DMS53 treated with DMSO at 0.1 percent for 48 hours (cell line): Measurements from ENCODE around the gene STEAP2.

Source experiments
- DNase-seq: peaks from one replicate; lab custom pipeline; 2025; ENCODE audit not compliant: unreplicated experiment; lab: John Stamatoyannopoulos, UW

STEAP2 gene

GRCh38 chr7:90192876-90193750 is 18.4 kb upstream of the STEAP2 start:
- DNase-seq: no peak

GRCh38 chr7:90194911-90195809 is 16.4 kb upstream of the STEAP2 start:
- DNase-seq: no peak

GRCh38 chr7:90201500-90202195 is 9.9 kb upstream of the STEAP2 start:
- DNase-seq: no peak

- DNase-seq: no peak
Measured at GRCh38 chr7:90207956-90208355, 3.6 kb upstream of the STEAP2 start.

GRCh38 chr7:90209776-90210175 is 1.8 kb upstream of the STEAP2 start:
- no peak for DNase-seq

- DNase-seq: no peak
Measured at GRCh38 chr7:90210475-90210874, 1.1 kb upstream of the STEAP2 start.

- DNase-seq: no peak
Measured at GRCh38 chr7:90210981-90211380, 559 bp upstream of the STEAP2 start.

- DNase-seq: no peak
Measured at GRCh38 chr7:90212149-90212495, 582 bp downstream of the STEAP2 start.

DNA sequence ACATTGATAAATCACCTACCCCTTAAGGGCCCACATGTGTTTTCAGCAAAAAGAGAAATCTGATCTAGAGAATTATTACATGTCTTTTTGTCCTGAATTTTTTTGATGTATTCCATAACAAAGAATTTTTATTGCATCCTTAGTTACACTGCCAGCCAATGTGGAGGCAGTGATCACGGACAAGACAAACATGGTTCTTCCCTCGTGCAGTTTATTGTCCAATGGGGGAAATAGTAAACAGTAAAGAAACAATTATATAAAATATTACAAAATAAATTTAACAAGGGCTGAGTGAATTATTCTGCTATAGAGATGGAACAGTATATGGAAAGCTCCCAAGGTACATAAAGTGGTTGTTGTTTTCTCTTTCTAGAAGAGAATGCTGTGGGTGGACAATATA is 2.0 kb downstream of the STEAP2 start:
- no peak for DNase-seq

- DNase-seq: no peak
Measured at GRCh38 chr7:90216080-90216674, 4.6 kb downstream of the STEAP2 start.

GRCh38 chr7:90216771-90217170 is 5.2 kb downstream of the STEAP2 start:
- no peak for DNase-seq

DNA sequence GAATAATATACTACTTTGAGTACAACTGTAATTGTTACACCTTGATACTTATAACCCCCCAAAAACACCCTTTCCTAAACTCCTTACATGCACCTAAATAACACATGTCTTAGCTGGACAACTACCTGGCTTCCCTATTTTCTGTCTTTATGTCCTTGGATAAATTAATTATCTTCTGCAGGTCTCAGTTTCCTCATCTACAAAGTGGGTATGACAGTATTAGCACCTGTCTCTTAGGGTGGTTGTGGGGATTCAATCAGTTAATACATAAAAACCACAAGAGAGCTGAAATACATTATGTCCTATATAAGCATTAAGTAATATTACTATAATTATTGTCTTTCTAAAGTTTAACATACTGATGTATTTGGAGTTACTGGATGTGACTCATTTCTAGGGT is 10.8 kb downstream of the STEAP2 start:
- DNase-seq: no peak

DNA sequence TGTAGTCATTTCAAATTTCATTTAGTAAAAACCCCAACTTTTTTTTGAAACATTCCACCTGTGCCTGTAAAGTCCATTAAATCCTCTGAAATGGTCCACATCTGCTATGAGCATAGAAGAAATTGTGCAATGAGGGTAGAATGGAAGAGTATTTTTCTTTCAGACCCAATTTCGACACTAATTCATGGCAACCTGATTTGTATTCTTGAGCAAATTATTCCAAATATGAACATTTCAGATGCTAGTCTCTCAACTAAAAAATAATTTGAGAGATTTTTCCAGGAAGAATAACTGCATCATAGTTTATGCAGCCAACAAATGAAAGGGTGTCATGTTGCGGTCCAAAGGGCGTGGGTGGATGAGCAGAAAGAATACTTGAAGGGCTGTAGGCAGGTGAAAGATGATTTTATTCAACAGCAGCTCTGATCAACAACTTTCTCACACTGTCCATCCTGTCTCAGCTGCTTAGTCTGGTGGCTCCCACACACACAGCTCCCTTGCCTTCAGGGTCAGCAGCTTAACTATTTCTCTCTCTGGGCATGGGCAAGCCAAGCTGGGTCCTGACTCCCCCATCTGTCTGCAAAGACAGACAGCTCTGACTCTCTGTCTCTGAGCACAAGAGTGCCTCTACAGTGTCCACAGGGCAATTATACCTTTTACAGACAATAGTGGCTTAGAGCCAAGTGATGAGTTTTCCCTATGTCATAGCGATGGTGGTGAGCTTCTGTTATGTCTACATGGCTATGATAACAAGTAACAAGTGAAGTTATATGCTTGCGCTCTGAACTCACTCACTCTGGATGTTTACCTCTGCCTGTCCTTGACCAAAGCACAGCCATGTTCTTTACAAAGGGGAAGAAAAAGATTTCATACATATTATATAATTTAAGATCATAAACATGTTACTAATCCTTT is 11.5 kb downstream of the STEAP2 start:
- DNase-seq: no peak

GRCh38 chr7:90224195-90224594 is 12.7 kb downstream of the STEAP2 start:
- no peak for DNase-seq

DNA sequence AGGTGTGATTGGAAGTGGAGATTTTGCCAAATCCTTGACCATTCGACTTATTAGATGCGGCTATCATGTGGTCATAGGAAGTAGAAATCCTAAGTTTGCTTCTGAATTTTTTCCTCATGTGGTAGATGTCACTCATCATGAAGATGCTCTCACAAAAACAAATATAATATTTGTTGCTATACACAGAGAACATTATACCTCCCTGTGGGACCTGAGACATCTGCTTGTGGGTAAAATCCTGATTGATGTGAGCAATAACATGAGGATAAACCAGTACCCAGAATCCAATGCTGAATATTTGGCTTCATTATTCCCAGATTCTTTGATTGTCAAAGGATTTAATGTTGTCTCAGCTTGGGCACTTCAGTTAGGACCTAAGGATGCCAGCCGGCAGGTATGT is 13.6 kb downstream of the STEAP2 start:
- DNase-seq: no peak

DNA sequence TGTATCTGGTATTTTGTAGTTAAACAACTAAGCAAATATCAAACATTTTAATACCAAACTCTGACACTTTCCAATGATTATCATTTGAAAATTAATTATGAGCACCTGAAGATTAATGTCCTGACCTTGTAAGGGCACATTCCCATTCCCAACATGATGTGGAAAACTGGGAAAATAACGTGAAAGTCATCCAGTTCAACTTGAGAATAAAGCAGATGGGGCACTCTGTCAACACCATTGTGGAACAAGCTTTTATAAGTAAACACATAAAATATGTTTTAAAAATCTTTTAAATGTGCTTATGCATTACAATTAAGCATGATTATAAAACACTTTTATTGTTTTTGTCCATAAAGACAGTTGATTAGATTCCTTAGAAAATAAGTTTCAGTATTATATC is 14.1 kb downstream of the STEAP2 start:
- DNase-seq: no peak

GRCh38 chr7:90227259-90227658 is 15.7 kb downstream of the STEAP2 start:
- no peak for DNase-seq

DNA sequence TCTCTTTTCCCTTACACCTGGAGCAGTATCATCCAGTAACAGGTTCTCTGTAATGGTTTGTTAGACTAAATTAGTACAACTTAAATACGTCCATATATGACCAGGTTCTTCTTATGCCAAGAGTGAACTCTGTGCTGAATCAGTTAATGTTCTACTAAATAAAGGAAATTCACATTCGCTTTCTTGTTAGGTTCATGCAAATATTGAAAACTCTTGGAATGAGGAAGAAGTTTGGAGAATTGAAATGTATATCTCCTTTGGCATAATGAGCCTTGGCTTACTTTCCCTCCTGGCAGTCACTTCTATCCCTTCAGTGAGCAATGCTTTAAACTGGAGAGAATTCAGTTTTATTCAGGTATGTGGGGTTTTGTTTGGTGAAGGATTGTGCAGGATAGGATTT is 18.1 kb downstream of the STEAP2 start:
- DNase-seq: no peak

DNA sequence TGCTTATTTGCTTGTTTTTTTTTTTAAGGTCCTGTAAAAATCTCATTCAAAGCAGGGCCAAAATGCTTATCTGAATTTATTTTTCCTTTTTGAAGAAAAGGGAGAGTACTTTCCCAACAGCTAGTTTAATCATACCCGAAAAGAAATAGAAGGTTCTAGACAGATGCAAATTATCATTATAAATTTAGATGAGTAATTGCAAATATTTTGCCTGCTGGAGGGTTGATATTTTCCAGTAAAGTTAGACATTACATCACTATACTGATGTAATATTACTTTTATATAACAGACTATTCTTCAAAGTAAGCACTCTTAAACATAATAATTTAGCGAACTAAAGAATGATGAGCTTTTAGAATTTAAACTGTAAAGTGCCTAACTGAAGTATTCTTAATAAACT is 19.3 kb downstream of the STEAP2 start:
- no peak for DNase-seq

DNA sequence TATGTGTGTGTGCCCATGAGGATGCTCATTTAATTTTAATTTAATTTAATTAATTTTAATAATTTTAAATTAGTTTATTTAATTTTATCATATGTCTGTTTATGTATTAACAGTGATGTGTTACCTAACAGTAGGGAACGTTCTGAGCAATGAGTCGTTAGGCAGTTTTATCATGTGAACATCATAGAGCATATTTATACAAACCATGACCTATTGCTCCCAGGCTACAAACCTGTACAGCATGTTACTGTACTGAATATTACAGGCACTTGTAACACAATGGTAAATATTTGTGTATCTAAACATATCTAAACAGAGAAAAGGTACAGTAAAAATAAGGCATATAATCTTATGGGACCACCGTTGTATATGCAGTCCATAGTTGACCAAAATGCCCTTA is 19.8 kb downstream of the STEAP2 start:
- no peak for DNase-seq
